HepG2 (cell line): ENCODE results near the gene NCOA1. TPM values are rescaled to one million over a fixed set of nuclear protein-coding genes. Genes with fewer than 3 reads are reported as not detected.

Source experiments
- AGO1 ChIP-seq: fragments of 200-400 bp; formaldehyde crosslinking; IDR thresholded peaks from 2 replicates; pipeline ENCODE4 v1.6.1; 2017; ENCODE audit warnings: mild to moderate bottlenecking, low read depth, low read length, moderate library complexity; ENCODE audit not compliant: poor library complexity, severe bottlenecking
- CBX1 ChIP-seq: IDR thresholded peaks from one replicate; pipeline ENCODE4 v1.6.1; 2016; ENCODE audit warnings: antibody characterized with exemption, low read depth
- DDIT3 ChIP-seq: sonication (generic); formaldehyde crosslinking; IDR thresholded peaks from 2 replicates; pipeline ENCODE4 v1.4.0; 2020; ENCODE audit warnings: mild to moderate bottlenecking, missing genetic modification reagents
- DNMT1 ChIP-seq: sonication (generic); formaldehyde crosslinking; IDR thresholded peaks from 2 replicates; pipeline ENCODE4 v1.5.1; 2020; ENCODE audit warnings: mild to moderate bottlenecking, missing genetic modification reagents
- EED ChIP-seq: sonication (generic); formaldehyde crosslinking; IDR thresholded peaks from 2 replicates; pipeline ENCODE4 v1.5.0; 2020; ENCODE audit warnings: mild to moderate bottlenecking, missing genetic modification reagents
- IRF1 ChIP-seq: sonication (generic); formaldehyde crosslinking; IDR thresholded peaks from 2 replicates; pipeline ENCODE4 v1.4.0; 2020; ENCODE audit warnings: low read depth, mild to moderate bottlenecking, missing genetic modification reagents
- KDM6A ChIP-seq: IDR thresholded peaks from 2 replicates; pipeline ENCODE4 v1.6.1; 2016; ENCODE audit warnings: low read depth
- KLF16 ChIP-seq, 2 experiments: sonication (generic) in 1 of 2; formaldehyde crosslinking in 1 of 2; IDR thresholded peaks; 2 replicates each; pipeline versions ENCODE4 v1.6.1 to v1.8.0; 2016 to 2023; ENCODE audit warnings: missing genetic modification reagents in 2 of 2, missing compliant biosample characterization in 1 of 2
- KMT2A ChIP-seq: sonication (generic); formaldehyde crosslinking; IDR thresholded peaks from 2 replicates; pipeline ENCODE4 v1.4.0; 2020; ENCODE audit warnings: missing genetic modification reagents
- MED1 ChIP-seq: sonication (generic); formaldehyde crosslinking; IDR thresholded peaks from 2 replicates; pipeline ENCODE4 v1.4.0; 2020; ENCODE audit warnings: missing genetic modification reagents
- MTF1 ChIP-seq: sonication (generic); formaldehyde crosslinking; IDR thresholded peaks from 2 replicates; pipeline ENCODE4 v1.5.0; 2020; ENCODE audit warnings: missing genetic modification reagents
- SNRNP70 ChIP-seq: fragments of 200-400 bp; formaldehyde crosslinking; IDR thresholded peaks from 2 replicates; pipeline ENCODE4 v1.6.1; 2017; ENCODE audit warnings: mild to moderate bottlenecking, low read depth, low read length, moderate library complexity
- SRY ChIP-seq: sonication (generic); formaldehyde crosslinking; IDR thresholded peaks from 2 replicates; pipeline ENCODE4 v1.8.0; 2022; ENCODE audit warnings: mild to moderate bottlenecking, missing genetic modification reagents
- ZBTB7A ChIP-seq: sonication (generic); formaldehyde crosslinking; IDR thresholded peaks from 2 replicates; pipeline ENCODE4 v1.8.0; 2022; ENCODE audit warnings: mild to moderate bottlenecking, missing genetic modification reagents
- ZNF20 ChIP-seq: sonication (generic); formaldehyde crosslinking; IDR thresholded peaks from 2 replicates; pipeline ENCODE4 v1.4.0; 2020; ENCODE audit warnings: mild to moderate bottlenecking, moderate library complexity, missing genetic modification reagents
- ZNF543 ChIP-seq: sonication (generic); formaldehyde crosslinking; IDR thresholded peaks from 2 replicates; pipeline ENCODE4 v1.4.0; 2020; ENCODE audit warnings: mild to moderate bottlenecking, missing genetic modification reagents
- ZNF841 ChIP-seq: sonication (generic); formaldehyde crosslinking; IDR thresholded peaks from 2 replicates; pipeline ENCODE4 v1.8.1; 2023; ENCODE audit warnings: missing genetic modification reagents, borderline replicate concordance
- polyA plus RNA-seq, 8 experiments: library from polyadenylated mRNA; depleted of rRNA in 3 of 8; stranded (reverse) in 7 of 8; unstranded in 1 of 8; fragments of >200 nt; fragmentation: Illumina TruSeq in 4 of 8; extraction: Trizol in 4 of 8; gene quantifications; 2 replicates each; pipeline versions ENCODE4 v1.2.1 to v1.2.3, GENCODE V29; 2011 to 2016; ENCODE audit warnings: low read depth in 4 of 8, missing spikeins in 1 of 8, mixed read lengths in 1 of 8; ENCODE audit not compliant: insufficient read depth in 1 of 8
- total RNA-seq, 5 experiments: library from RNA; depleted of rRNA; stranded (reverse); fragments of >200 nt; fragmentation: Illumina TruSeq; extraction: Trizol; gene quantifications; 2 replicates each; pipeline ENCODE4 v1.2.3, GENCODE V29; 2016; ENCODE audit warnings: low read depth in 1 of 5
- TF ChIP-seq, protein P1 (sequence below): sonication (generic); formaldehyde crosslinking; IDR thresholded peaks from 2 replicates; pipeline ENCODE4 v1.8.0; 2022; ENCODE audit warnings: missing genetic modification reagents, mild to moderate bottlenecking, inconsistent platforms, borderline replicate concordance
- TF ChIP-seq, protein P2 (sequence below): sonication (generic); formaldehyde crosslinking; IDR thresholded peaks from 2 replicates; pipeline ENCODE4 v1.5.1; 2020; ENCODE audit warnings: mild to moderate bottlenecking, moderate library complexity, missing genetic modification reagents
- TF ChIP-seq, protein P3 (sequence below): sonication (generic); formaldehyde crosslinking; conservative IDR thresholded peaks from 2 replicates; pipeline ENCODE4 v1.5.0; 2020; ENCODE audit warnings: missing genetic modification reagents
- TF ChIP-seq, protein P4 (sequence below): sonication (generic); formaldehyde crosslinking; conservative IDR thresholded peaks from 2 replicates; pipeline ENCODE4 v1.8.0; 2022; ENCODE audit warnings: mild to moderate bottlenecking, moderate library complexity, missing genetic modification reagents

NCOA1 gene
- total and polyA plus RNA-seq, 2 of the 13 experiments (the other 11 are each of a cell fraction or from before 2014, with no cell fraction given), result 10.0 to 10.4 TPM

GRCh38 chr2:24792874-24793760 lies 302.1 kb downstream of the NCOA1 start, which contains the start of the genes CENPO and PTRHD1 (continued):
- TF ChIP-seq, protein P1, sequence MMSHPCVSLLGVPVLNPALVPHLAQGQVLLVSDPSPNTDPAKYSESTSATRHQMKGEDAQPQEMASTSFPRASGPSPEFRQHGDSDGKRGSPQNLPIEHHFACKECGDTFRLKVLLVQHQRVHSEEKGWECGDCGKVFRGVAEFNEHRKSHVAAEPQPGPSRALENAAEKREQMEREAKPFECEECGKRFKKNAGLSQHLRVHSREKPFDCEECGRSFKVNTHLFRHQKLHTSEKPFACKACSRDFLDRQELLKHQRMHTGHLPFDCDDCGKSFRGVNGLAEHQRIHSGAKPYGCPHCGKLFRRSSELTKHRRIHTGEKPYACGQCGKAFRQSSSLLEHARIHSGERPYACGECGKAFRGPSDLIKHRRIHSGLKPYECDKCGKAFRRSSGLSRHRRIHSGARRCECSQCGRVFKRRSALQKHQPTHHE (CRISPR knock-in tag), result peak; percentile 62
- TF ChIP-seq EED (CRISPR knock-in tag) (peak; percentile 97), MED1 (CRISPR knock-in tag) (peak; percentile 83), ZNF543 (CRISPR knock-in tag) (peak; percentile 80; the same call in 1 of the 2 replicates), ZBTB7A (CRISPR knock-in tag) (no peak; the same call in none of the 2 replicates), AGO1 (peak; percentile 70), DDIT3 (CRISPR knock-in tag) (peak; percentile 85; the same call in 1 of the 2 replicates), ZNF841 (CRISPR knock-in tag) (0 out of 2 replicates have a peak, but pooled peaks have one; percentile 21), KLF16 (CRISPR knock-in tag; IDR thresholded peaks at IDR 0.05) (peak in 1 of 2 experiments; percentile 98; a peak in 2 of 4 replicates), SNRNP70 (no peak), IRF1 (CRISPR knock-in tag) (no peak), MTF1 (no peak), DNMT1 (CRISPR knock-in tag) (no peak; the same call in 1 of the 2 replicates), KMT2A (peak; percentile 94), SRY (peak; percentile 81; the same call in 1 of the 2 replicates), KDM6A (CRISPR knock-in tag) (no peak), CBX1 (peak; percentile 29), ZNF20 (CRISPR knock-in tag) (peak; percentile 54; the same call in 1 of the 2 replicates)
- TF ChIP-seq, protein P2, sequence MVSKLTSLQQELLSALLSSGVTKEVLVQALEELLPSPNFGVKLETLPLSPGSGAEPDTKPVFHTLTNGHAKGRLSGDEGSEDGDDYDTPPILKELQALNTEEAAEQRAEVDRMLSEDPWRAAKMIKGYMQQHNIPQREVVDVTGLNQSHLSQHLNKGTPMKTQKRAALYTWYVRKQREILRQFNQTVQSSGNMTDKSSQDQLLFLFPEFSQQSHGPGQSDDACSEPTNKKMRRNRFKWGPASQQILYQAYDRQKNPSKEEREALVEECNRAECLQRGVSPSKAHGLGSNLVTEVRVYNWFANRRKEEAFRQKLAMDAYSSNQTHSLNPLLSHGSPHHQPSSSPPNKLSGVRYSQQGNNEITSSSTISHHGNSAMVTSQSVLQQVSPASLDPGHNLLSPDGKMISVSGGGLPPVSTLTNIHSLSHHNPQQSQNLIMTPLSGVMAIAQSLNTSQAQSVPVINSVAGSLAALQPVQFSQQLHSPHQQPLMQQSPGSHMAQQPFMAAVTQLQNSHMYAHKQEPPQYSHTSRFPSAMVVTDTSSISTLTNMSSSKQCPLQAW (CRISPR knock-in tag), result peak; percentile 92
- TF ChIP-seq, protein P3, sequence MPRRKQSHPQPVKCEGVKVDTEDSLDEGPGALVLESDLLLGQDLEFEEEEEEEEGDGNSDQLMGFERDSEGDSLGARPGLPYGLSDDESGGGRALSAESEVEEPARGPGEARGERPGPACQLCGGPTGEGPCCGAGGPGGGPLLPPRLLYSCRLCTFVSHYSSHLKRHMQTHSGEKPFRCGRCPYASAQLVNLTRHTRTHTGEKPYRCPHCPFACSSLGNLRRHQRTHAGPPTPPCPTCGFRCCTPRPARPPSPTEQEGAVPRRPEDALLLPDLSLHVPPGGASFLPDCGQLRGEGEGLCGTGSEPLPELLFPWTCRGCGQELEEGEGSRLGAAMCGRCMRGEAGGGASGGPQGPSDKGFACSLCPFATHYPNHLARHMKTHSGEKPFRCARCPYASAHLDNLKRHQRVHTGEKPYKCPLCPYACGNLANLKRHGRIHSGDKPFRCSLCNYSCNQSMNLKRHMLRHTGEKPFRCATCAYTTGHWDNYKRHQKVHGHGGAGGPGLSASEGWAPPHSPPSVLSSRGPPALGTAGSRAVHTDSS, result no peak; the same call in 1 of the 2 replicates
- TF ChIP-seq, protein P4, sequence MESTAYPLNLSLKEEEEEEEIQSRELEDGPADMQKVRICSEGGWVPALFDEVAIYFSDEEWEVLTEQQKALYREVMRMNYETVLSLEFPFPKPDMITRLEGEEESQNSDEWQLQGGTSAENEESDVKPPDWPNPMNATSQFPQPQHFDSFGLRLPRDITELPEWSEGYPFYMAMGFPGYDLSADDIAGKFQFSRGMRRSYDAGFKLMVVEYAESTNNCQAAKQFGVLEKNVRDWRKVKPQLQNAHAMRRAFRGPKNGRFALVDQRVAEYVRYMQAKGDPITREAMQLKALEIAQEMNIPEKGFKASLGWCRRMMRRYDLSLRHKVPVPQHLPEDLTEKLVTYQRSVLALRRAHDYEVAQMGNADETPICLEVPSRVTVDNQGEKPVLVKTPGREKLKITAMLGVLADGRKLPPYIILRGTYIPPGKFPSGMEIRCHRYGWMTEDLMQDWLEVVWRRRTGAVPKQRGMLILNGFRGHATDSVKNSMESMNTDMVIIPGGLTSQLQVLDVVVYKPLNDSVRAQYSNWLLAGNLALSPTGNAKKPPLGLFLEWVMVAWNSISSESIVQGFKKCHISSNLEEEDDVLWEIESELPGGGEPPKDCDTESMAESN, result peak; percentile 75
